HEK293 (cell line): Measurements from ENCODE around the gene AGAP6.

Source experiments
- CTCF ChIA-PET: fragments of 350-600 bp; formaldehyde crosslinking; extraction: SDS; loops from one replicate; lab custom pipeline; 2021; ENCODE audit warnings: antibody characterized with exemption; lab: Yijun Ruan, JAX
- POLR2A ChIA-PET: fragments of 300-600 bp; formaldehyde crosslinking; extraction: SDS; loops from one replicate; lab custom pipeline; 2020; ENCODE audit warnings: antibody characterized with exemption, inconsistent platforms; lab: Yijun Ruan, JAX
- H3K27ac ChIP-seq: fragments of 200-500 bp; sonication (Bioruptor generic); 2 replicates; pipeline ENCODE4 v1.5.1; 2014; ENCODE audit warnings: low read depth, low read length, control low read depth, inconsistent platforms; ENCODE audit errors: extremely low read depth
- H3K36me3 ChIP-seq, 2 experiments: fragments of 200-500 bp in 1 of 2; sonication (Bioruptor generic) in 1 of 2; 1 replicate in 1 of 2; 2 replicates in 1 of 2; pipeline ENCODE4 v1.5.1; 2014 to 2017; ENCODE audit warnings: inconsistent platforms in 2 of 2, low read length in 2 of 2; ENCODE audit not compliant: control insufficient read depth in 2 of 2, insufficient read depth in 1 of 2
- H3K4me1 ChIP-seq: fragments of 200-500 bp; sonication (Bioruptor generic); 2 replicates; pipeline ENCODE4 v1.5.1; 2014; ENCODE audit warnings: mild to moderate bottlenecking, low read length, inconsistent platforms; ENCODE audit not compliant: control insufficient read depth, insufficient read depth
- H3K4me3 ChIP-seq: 2 replicates; pipeline ENCODE4 v1.5.1; 2011; ENCODE audit warnings: low read depth, mild to moderate bottlenecking, control low read depth, low read length, moderate library complexity
- H3K9me3 ChIP-seq: fragments of 200-500 bp; sonication (Bioruptor generic); 2 replicates; pipeline ENCODE4 v1.5.1; 2014; ENCODE audit warnings: low read depth, low read length, inconsistent platforms; ENCODE audit not compliant: control insufficient read depth, insufficient read depth
- AEBP2 ChIP-seq: fragments of 450-650 bp; formaldehyde crosslinking; IDR thresholded peaks from 2 replicates; pipeline ENCODE4 v1.5.1; 2016; ENCODE audit warnings: missing biosample characterization, missing genetic modification characterization, borderline replicate concordance
- GLI4 ChIP-seq: fragments of 450-650 bp; formaldehyde crosslinking; IDR thresholded peaks from 2 replicates; pipeline ENCODE4 v1.5.1; 2016; ENCODE audit warnings: missing biosample characterization, missing genetic modification characterization
- SETDB1 ChIP-seq: IDR thresholded peaks from one replicate; pipeline ENCODE4 v1.6.1; 2017; ENCODE audit warnings: mild to moderate bottlenecking, low read length, moderate library complexity, mixed read lengths; ENCODE audit not compliant: insufficient read length
- ZBTB10 ChIP-seq: fragments of 450-650 bp; formaldehyde crosslinking; IDR thresholded peaks from 2 replicates; pipeline ENCODE4 v1.5.1; 2016; ENCODE audit warnings: missing biosample characterization, missing genetic modification characterization
- ZBTB20 ChIP-seq: fragments of 450-650 bp; formaldehyde crosslinking; IDR thresholded peaks from 2 replicates; pipeline ENCODE4 v1.5.1; 2016; ENCODE audit warnings: missing biosample characterization, missing genetic modification characterization
- ZNF24 ChIP-seq: fragments of 450-650 bp; formaldehyde crosslinking; IDR thresholded peaks from 2 replicates; pipeline ENCODE4 v1.5.1; 2016; ENCODE audit warnings: missing biosample characterization, missing genetic modification characterization
- ZNF335 ChIP-seq: fragments of 450-650 bp; formaldehyde crosslinking; conservative IDR thresholded peaks from 2 replicates; pipeline ENCODE4 v1.5.1; 2016; ENCODE audit warnings: missing biosample characterization, missing genetic modification characterization
- ZNF341 ChIP-seq: fragments of 450-650 bp; formaldehyde crosslinking; IDR thresholded peaks from 2 replicates; pipeline ENCODE4; 2016; ENCODE audit warnings: low read depth, missing biosample characterization, missing genetic modification characterization
- ZNF354C ChIP-seq: fragments of 450-650 bp; formaldehyde crosslinking; IDR thresholded peaks from 2 replicates; pipeline ENCODE4 v1.5.1; 2016; ENCODE audit warnings: missing biosample characterization, missing genetic modification characterization, low read depth, borderline replicate concordance
- ZNF473 ChIP-seq: fragments of 450-650 bp; formaldehyde crosslinking; IDR thresholded peaks from 2 replicates; pipeline ENCODE4 v1.5.1; 2017; ENCODE audit warnings: missing biosample characterization, missing genetic modification characterization
- ZNF544 ChIP-seq: fragments of 450-650 bp; formaldehyde crosslinking; IDR thresholded peaks from 2 replicates; pipeline ENCODE4 v1.5.0; 2017; ENCODE audit warnings: missing biosample characterization, missing genetic modification characterization
- ZNF585B ChIP-seq: fragments of 450-650 bp; formaldehyde crosslinking; IDR thresholded peaks from 2 replicates; pipeline ENCODE4 v1.5.1; 2016; ENCODE audit warnings: missing biosample characterization, missing genetic modification characterization
- ZNF623 ChIP-seq: fragments of 450-650 bp; formaldehyde crosslinking; IDR thresholded peaks from 2 replicates; pipeline ENCODE4 v1.5.1; 2016; ENCODE audit warnings: missing biosample characterization, missing genetic modification characterization
- ZNF670 ChIP-seq: fragments of 450-650 bp; formaldehyde crosslinking; IDR thresholded peaks from 2 replicates; pipeline ENCODE4 v1.5.1; 2016; ENCODE audit warnings: missing biosample characterization, missing genetic modification characterization, low read depth
- ZNF677 ChIP-seq: fragments of 450-650 bp; IDR thresholded peaks from 2 replicates; pipeline ENCODE4 v1.5.0; 2018; ENCODE audit warnings: missing biosample characterization, mild to moderate bottlenecking, missing genetic modification characterization, moderate library complexity
- ZNF707 ChIP-seq: fragments of 450-650 bp; formaldehyde crosslinking; IDR thresholded peaks from 2 replicates; pipeline ENCODE4 v1.5.1; 2016; ENCODE audit warnings: missing biosample characterization, missing genetic modification characterization
- ZNF792 ChIP-seq: fragments of 450-650 bp; formaldehyde crosslinking; IDR thresholded peaks from 2 replicates; pipeline ENCODE4 v1.5.1; 2016; ENCODE audit warnings: missing biosample characterization, missing genetic modification characterization
- ZSCAN30 ChIP-seq: fragments of 450-650 bp; IDR thresholded peaks from 2 replicates; pipeline ENCODE4 v1.5.1; 2018; ENCODE audit warnings: missing biosample characterization, mild to moderate bottlenecking, missing genetic modification characterization, moderate library complexity
- TF ChIP-seq, protein P1 (sequence below): fragments of 450-650 bp; formaldehyde crosslinking; IDR thresholded peaks from 2 replicates; pipeline ENCODE4 v1.5.1; 2016; ENCODE audit warnings: missing biosample characterization, missing genetic modification characterization
- TF ChIP-seq, protein P2 (sequence below): fragments of 450-650 bp; formaldehyde crosslinking; IDR thresholded peaks from 2 replicates; pipeline ENCODE4 v1.5.1; 2016; ENCODE audit warnings: missing biosample characterization, missing genetic modification characterization
- TF ChIP-seq, protein P3 (sequence below): fragments of 450-650 bp; formaldehyde crosslinking; IDR thresholded peaks from 2 replicates; pipeline ENCODE4 v1.5.1; 2017; ENCODE audit warnings: missing biosample characterization, missing genetic modification characterization
- TF ChIP-seq, protein P4 (sequence below): fragments of 450-650 bp; formaldehyde crosslinking; IDR thresholded peaks from 2 replicates; pipeline ENCODE4 v1.5.1; 2016; ENCODE audit warnings: missing biosample characterization, missing genetic modification characterization, low read depth
- TF ChIP-seq, protein P5 (sequence below): fragments of 450-650 bp; formaldehyde crosslinking; optimal IDR thresholded peaks from 2 replicates; pipeline ENCODE3; 2016; ENCODE audit warnings: missing biosample characterization, mild to moderate bottlenecking, missing genetic modification characterization

AGAP6 gene

DNA sequence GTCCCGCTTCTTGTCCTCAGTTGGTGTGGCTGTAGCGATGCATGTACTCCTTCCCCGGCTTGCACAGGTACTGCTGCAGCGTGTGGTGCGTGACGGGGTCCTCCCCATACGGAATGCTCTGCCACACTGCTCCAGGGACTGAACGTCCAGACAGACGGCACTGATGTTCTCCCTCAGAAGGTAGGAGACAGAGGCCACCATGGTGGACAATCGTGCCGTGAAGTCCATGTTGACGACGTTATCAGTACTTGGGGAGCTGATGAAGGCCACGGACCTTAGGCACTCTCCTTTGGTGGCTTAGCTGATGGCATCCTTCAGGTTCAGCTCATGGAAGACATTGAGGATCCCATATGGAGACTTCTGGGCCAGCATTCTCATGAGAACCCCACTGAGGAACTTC is 37.4 kb downstream of the AGAP6 start (continued):
- TF ChIP-seq AEBP2 (no peak), ZNF677 (tag by site-specific recombination) (no peak)
- TF ChIP-seq, protein P1, sequence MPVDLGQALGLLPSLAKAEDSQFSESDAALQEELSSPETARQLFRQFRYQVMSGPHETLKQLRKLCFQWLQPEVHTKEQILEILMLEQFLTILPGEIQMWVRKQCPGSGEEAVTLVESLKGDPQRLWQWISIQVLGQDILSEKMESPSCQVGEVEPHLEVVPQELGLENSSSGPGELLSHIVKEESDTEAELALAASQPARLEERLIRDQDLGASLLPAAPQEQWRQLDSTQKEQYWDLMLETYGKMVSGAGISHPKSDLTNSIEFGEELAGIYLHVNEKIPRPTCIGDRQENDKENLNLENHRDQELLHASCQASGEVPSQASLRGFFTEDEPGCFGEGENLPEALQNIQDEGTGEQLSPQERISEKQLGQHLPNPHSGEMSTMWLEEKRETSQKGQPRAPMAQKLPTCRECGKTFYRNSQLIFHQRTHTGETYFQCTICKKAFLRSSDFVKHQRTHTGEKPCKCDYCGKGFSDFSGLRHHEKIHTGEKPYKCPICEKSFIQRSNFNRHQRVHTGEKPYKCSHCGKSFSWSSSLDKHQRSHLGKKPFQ (tag by site-specific recombination): no peak

- Histone ChIP-seq H3K36me3 (no peaks in the 10 kb centered on the region), H3K4me1 (no peaks in the 10 kb centered on the region), H3K27ac (no peak overlapping the region), H3K9me3 (no peaks in the 10 kb centered on the region), H3K4me3 (no peak overlapping the region)
- POLR2A ChIA-PET: no interaction called here
- TF ChIP-seq ZNF473 (tag by site-specific recombination): no peak
- TF ChIP-seq ZNF707: no peak
- no peak for TF ChIP-seq ZNF341 (tag by site-specific recombination)
- no peak for TF ChIP-seq SETDB1
- no peak for TF ChIP-seq ZNF335 (tag by site-specific recombination)
- TF ChIP-seq, protein P2, sequence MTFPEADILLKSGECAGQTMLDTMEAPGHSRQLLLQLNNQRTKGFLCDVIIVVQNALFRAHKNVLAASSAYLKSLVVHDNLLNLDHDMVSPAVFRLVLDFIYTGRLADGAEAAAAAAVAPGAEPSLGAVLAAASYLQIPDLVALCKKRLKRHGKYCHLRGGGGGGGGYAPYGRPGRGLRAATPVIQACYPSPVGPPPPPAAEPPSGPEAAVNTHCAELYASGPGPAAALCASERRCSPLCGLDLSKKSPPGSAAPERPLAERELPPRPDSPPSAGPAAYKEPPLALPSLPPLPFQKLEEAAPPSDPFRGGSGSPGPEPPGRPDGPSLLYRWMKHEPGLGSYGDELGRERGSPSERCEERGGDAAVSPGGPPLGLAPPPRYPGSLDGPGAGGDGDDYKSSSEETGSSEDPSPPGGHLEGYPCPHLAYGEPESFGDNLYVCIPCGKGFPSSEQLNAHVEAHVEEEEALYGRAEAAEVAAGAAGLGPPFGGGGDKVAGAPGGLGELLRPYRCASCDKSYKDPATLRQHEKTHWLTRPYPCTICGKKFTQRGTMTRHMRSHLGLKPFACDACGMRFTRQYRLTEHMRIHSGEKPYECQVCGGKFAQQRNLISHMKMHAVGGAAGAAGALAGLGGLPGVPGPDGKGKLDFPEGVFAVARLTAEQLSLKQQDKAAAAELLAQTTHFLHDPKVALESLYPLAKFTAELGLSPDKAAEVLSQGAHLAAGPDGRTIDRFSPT (tag by site-specific recombination): no peak
- TF ChIP-seq ZBTB20: no peak
- TF ChIP-seq ZNF354C: no peak
- TF ChIP-seq ZNF623 (tag by site-specific recombination): no peak
- TF ChIP-seq ZNF585B (tag by site-specific recombination): no peak
- no peak for TF ChIP-seq ZBTB10 (tag by site-specific recombination)
- no peak for TF ChIP-seq ZNF792 (tag by site-specific recombination)
- no peak for TF ChIP-seq ZNF544 (tag by site-specific recombination)
- TF ChIP-seq GLI4 (tag by site-specific recombination): no peak
- TF ChIP-seq, protein P3, sequence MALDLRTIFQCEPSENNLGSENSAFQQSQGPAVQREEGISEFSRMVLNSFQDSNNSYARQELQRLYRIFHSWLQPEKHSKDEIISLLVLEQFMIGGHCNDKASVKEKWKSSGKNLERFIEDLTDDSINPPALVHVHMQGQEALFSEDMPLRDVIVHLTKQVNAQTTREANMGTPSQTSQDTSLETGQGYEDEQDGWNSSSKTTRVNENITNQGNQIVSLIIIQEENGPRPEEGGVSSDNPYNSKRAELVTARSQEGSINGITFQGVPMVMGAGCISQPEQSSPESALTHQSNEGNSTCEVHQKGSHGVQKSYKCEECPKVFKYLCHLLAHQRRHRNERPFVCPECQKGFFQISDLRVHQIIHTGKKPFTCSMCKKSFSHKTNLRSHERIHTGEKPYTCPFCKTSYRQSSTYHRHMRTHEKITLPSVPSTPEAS (tag by site-specific recombination): no peak
- TF ChIP-seq, protein P4, sequence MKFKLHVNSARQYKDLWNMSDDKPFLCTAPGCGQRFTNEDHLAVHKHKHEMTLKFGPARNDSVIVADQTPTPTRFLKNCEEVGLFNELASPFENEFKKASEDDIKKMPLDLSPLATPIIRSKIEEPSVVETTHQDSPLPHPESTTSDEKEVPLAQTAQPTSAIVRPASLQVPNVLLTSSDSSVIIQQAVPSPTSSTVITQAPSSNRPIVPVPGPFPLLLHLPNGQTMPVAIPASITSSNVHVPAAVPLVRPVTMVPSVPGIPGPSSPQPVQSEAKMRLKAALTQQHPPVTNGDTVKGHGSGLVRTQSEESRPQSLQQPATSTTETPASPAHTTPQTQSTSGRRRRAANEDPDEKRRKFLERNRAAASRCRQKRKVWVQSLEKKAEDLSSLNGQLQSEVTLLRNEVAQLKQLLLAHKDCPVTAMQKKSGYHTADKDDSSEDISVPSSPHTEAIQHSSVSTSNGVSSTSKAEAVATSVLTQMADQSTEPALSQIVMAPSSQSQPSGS (tag by site-specific recombination): no peak
- no peak for TF ChIP-seq ZSCAN30 (tag by site-specific recombination)
- TF ChIP-seq, protein P5, sequence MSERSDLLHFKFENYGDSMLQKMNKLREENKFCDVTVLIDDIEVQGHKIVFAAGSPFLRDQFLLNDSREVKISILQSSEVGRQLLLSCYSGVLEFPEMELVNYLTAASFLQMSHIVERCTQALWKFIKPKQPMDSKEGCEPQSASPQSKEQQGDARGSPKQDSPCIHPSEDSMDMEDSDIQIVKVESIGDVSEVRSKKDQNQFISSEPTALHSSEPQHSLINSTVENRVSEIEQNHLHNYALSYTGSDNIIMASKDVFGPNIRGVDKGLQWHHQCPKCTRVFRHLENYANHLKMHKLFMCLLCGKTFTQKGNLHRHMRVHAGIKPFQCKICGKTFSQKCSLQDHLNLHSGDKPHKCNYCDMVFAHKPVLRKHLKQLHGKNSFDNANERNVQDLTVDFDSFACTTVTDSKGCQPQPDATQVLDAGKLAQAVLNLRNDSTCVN (tag by site-specific recombination): no peak
- no peak for TF ChIP-seq ZNF670 (tag by site-specific recombination)
- no peak for TF ChIP-seq ZNF24 (tag by site-specific recombination)
- CTCF ChIA-PET: no interaction called here
Observed at GRCh38 chr10:50027195-50027594, 39.0 kb downstream of the AGAP6 start.
